Measurements from ENCODE around the gene CST1.

- no peak for TF ChIP-seq CTCF (IDR thresholded peaks at IDR 0.05; ENCODE audit: borderline replicate concordance, extremely low read depth, low read length, poor library complexity, severe bottlenecking)
- TF ChIP-seq EZH2 (IDR thresholded peaks at IDR 0.05; ENCODE audit: borderline replicate concordance, low read depth, low read length, severe bottlenecking): no peak
Observed at GRCh38 chr20:23721962-23722361, 28.8 kb downstream of the CST1 start.
